Transverse colon (tissue), 4 donors: ENCODE data around the gene SNTG2. TPM values are rescaled to one million over a fixed set of nuclear protein-coding genes. Genes with fewer than 3 reads are reported as not detected.

Source experiments
- DNase-seq: peaks from one replicate; pipeline ENCODE4 v3.0.0-alpha.2; 2019
- H3K27ac ChIP-seq, 4 donors: fragments of 200-600 bp; sonication (generic); 2 replicates each; pipeline ENCODE4 v1.5.1; 2016 to 2018; ENCODE audit warnings: inconsistent platforms in 4 of 4
- H3K27me3 ChIP-seq: fragments of 200-600 bp; sonication (generic); 2 replicates; pipeline ENCODE4 v1.5.1; 2017; ENCODE audit warnings: inconsistent platforms
- H3K36me3 ChIP-seq, 4 donors: fragments of 200-600 bp; sonication (generic); 2 replicates each; pipeline ENCODE4 v1.5.1; 2017 to 2019; ENCODE audit warnings: inconsistent platforms in 4 of 4
- H3K4me1 ChIP-seq, 4 donors: fragments of 200-600 bp; sonication (generic); 2 replicates each; pipeline ENCODE4 v1.5.1; 2017 to 2020; ENCODE audit warnings: inconsistent platforms in 4 of 4
- H3K4me3 ChIP-seq, 4 donors: fragments of 200-600 bp; sonication (generic); 1 replicate in 1 of 4; 2 replicates in 3 of 4; pipeline versions ENCODE4 v1.5.1 to v1.6.1; 2017 to 2019; ENCODE audit warnings: inconsistent platforms in 4 of 4
- H3K9me3 ChIP-seq, 2 donors: fragments of 200-600 bp; sonication (generic); 2 replicates each; pipeline ENCODE4 v1.5.1; 2017 to 2019; ENCODE audit warnings: inconsistent platforms in 2 of 2
- CTCF ChIP-seq, 5 experiments: fragments of 200-600 bp in 3 of 5; fragments of 450-650 bp in 2 of 5; sonication (generic) in 3 of 5; IDR thresholded peaks; 1 replicate in 2 of 5; 2 replicates in 3 of 5; pipeline ENCODE4 v1.5.1; 2016 to 2017; ENCODE audit warnings: antibody characterized with exemption in 5 of 5, inconsistent platforms in 3 of 5, mild to moderate bottlenecking in 2 of 5, moderate library complexity in 1 of 5
- EP300 ChIP-seq: sonication (generic); formaldehyde crosslinking; IDR thresholded peaks from one replicate; pipeline ENCODE4 v1.6.1; 2017; ENCODE audit warnings: antibody characterized with exemption, low read depth
- POLR2A ChIP-seq: fragments of 450-650 bp; IDR thresholded peaks from one replicate; pipeline ENCODE4 v1.6.1; 2016; ENCODE audit warnings: antibody characterized with exemption, mild to moderate bottlenecking, moderate library complexity
- POLR2AphosphoS5 ChIP-seq, 3 donors: sonication (generic); formaldehyde crosslinking; IDR thresholded peaks; one replicate each; pipeline ENCODE4 v1.6.1; 2016; ENCODE audit warnings: antibody characterized with exemption in 3 of 3
- WGBS, 2 donors: methylation state at CpG; one replicate each; pipeline ENCODE4 v1.1.5; 2018; ENCODE audit warnings: low coverage in 1 of 2; 5-methylcytosine and 5-hydroxymethylcytosine counted together
- in situ Hi-C, 4 donors: fragments of 200-750 bp; cut with MboI; loops; one replicate each; pipeline versions ENCODE4 v1.15.0 to v1.15.1; 2017; ENCODE audit warnings: low sequenced_read_pairs in 3 of 4, low pct_ligation_motif_present in 1 of 4, low pct_unique_long_range_greater_than_20kb in 1 of 4
- intact Hi-C: fragments of 100-400 bp; cut with DNase I; formaldehyde crosslinking; loops from one replicate; pipeline ENCODE4 v1.15.1; 2023; ENCODE audit warnings: low total_unique reads
- total RNA-seq, 4 donors: library from RNA; depleted of rRNA; stranded (reverse); fragments of >200 nt; gene quantifications; one replicate each; pipeline ENCODE4 v1.1.0, GENCODE V29; 2016

Gene SNTG2
- total RNA-seq, 4 donors from 2014 or later = 0.55 to 4.9 (median 1.5) TPM

- H3K4me3 ChIP-seq = no peak overlapping the region
- DNase-seq = no peak
- in situ Hi-C loops = no loop called here
- H3K4me1 ChIP-seq = no peaks in the 10 kb centered on the region
- H3K36me3 ChIP-seq = no peaks in the 10 kb centered on the region
- H3K27ac ChIP-seq = no peak overlapping the region
- no peak for TF ChIP-seq EP300
- TF ChIP-seq POLR2AphosphoS5 (IDR thresholded peaks at IDR 0.05) = no peak
- H3K27me3 ChIP-seq = no peaks in the 10 kb centered on the region
- no peaks in the 10 kb centered on the region for H3K9me3 ChIP-seq
- intact Hi-C loops = no loop called here
- WGBS, 2 donors = 95% methylated on average over 20 of the region's 20 CpGs; no CpG with 5 or more reads in 1 of the 2 donors
Observed at GRCh38 chr2:1134629-1135028, 184.0 kb downstream of the SNTG2 start.

GRCh38 chr2:1136067-1136466 is 185.4 kb downstream of the SNTG2 start:
- H3K4me3 ChIP-seq = no peak overlapping the region
- no peaks in the 10 kb centered on the region for H3K36me3 ChIP-seq
- H3K27ac ChIP-seq = no peak overlapping the region
- 61 to 74% methylated on average over 2 to 7 of the region's 7 CpGs for WGBS, 2 donors
- in situ Hi-C loops = no loop called here
- no peaks in the 10 kb centered on the region for H3K27me3 ChIP-seq
- no peak for TF ChIP-seq POLR2AphosphoS5 (IDR thresholded peaks at IDR 0.05)
- TF ChIP-seq EP300 = no peak
- TF ChIP-seq CTCF (IDR thresholded peaks at IDR 0.05) = peak in 1 of 5 experiments; percentile 11
- TF ChIP-seq POLR2A = no peak
- no peaks in the 10 kb centered on the region for H3K9me3 ChIP-seq
- intact Hi-C loops = no loop called here
- no peaks in the 10 kb centered on the region for H3K4me1 ChIP-seq
- DNase-seq = no peak

GRCh38 chr2:1136846-1137245 is 186.2 kb downstream of the SNTG2 start:
- intact Hi-C loops = no loop called here
- TF ChIP-seq POLR2AphosphoS5 (IDR thresholded peaks at IDR 0.05) (no peak), POLR2A (no peak), CTCF (IDR thresholded peaks at IDR 0.05) (no peak), EP300 (no peak)
- Histone ChIP-seq H3K27me3 (no peaks in the 10 kb centered on the region), H3K4me3 (no peak overlapping the region), H3K27ac (no peak overlapping the region), H3K9me3 (no peaks in the 10 kb centered on the region), H3K36me3 (no peaks in the 10 kb centered on the region), H3K4me1 (no peaks in the 10 kb centered on the region)
- DNase-seq = no peak
- in situ Hi-C loops = no loop called here
- 25 to 37% methylated on average over 4 to 7 of the region's 7 CpGs for WGBS, 2 donors

- in situ Hi-C loops = no loop called here
- TF ChIP-seq POLR2AphosphoS5 (IDR thresholded peaks at IDR 0.05) (no peak), CTCF (IDR thresholded peaks at IDR 0.05) (no peak), EP300 (no peak), POLR2A (no peak)
Observed at GRCh38 chr2:1137264-1137663, 186.6 kb downstream of the SNTG2 start.

GRCh38 chr2:1137913-1138391 is 187.3 kb downstream of the SNTG2 start:
- H3K4me3 ChIP-seq = no peak overlapping the region
- no peak for DNase-seq
- in situ Hi-C loops (no loop called here), intact Hi-C loops (no loop called here)
- TF ChIP-seq CTCF (IDR thresholded peaks at IDR 0.05) = no peak
- no peak for TF ChIP-seq EP300
- no peak for TF ChIP-seq POLR2AphosphoS5 (IDR thresholded peaks at IDR 0.05)
- no peak for TF ChIP-seq POLR2A
- H3K27me3 ChIP-seq = no peaks in the 10 kb centered on the region
- no peaks in the 10 kb centered on the region for H3K36me3 ChIP-seq
- no peak overlapping the region for H3K27ac ChIP-seq
- no peaks in the 10 kb centered on the region for H3K4me1 ChIP-seq
- H3K9me3 ChIP-seq = no peaks in the 10 kb centered on the region
- WGBS, 2 donors = 79 to 81% methylated on average over 5 to 15 of the region's 15 CpGs

More at GRCh38 chr2:1137264-1137663, 186.6 kb downstream of the SNTG2 start:
- WGBS, 2 donors = 54 to 61% methylated on average over 2 to 7 of the region's 7 CpGs
- no peak for DNase-seq
- intact Hi-C loops = no loop called here
- no peak overlapping the region for H3K27ac ChIP-seq
- no peaks in the 10 kb centered on the region for H3K9me3 ChIP-seq
- H3K27me3 ChIP-seq = no peaks in the 10 kb centered on the region
- H3K4me3 ChIP-seq = no peak overlapping the region
- H3K36me3 ChIP-seq = no peaks in the 10 kb centered on the region
- H3K4me1 ChIP-seq = no peaks in the 10 kb centered on the region
